Measurements from ENCODE around the gene CRABP1.

CRABP1 gene

GRCh38 chr15:78350058-78350457 lies 9.9 kb downstream of the CRABP1 start:
- peaks cover 4% of the 10 kb centered on the region for H3K27me3 Mint-ChIP-seq
- H3K4me1 Mint-ChIP-seq (ENCODE audit: low read depth) = no peaks in the 10 kb centered on the region
- H3K27ac Mint-ChIP-seq = no peak overlapping the region
- H3K36me3 Mint-ChIP-seq = no peaks in the 10 kb centered on the region
- H3K9me3 Mint-ChIP-seq (ENCODE audit: low read depth) = no peaks in the 10 kb centered on the region
- no peak overlapping the region for H3K4me3 Mint-ChIP-seq

- Mint-ChIP-seq H3K27ac (no peak overlapping the region), H3K27me3 (peaks cover 7% of the 10 kb centered on the region), H3K4me3 (no peak overlapping the region)
These were observed 11.4 kb downstream of the CRABP1 start for GRCh38 chr15:78351539-78351938.

DNA sequence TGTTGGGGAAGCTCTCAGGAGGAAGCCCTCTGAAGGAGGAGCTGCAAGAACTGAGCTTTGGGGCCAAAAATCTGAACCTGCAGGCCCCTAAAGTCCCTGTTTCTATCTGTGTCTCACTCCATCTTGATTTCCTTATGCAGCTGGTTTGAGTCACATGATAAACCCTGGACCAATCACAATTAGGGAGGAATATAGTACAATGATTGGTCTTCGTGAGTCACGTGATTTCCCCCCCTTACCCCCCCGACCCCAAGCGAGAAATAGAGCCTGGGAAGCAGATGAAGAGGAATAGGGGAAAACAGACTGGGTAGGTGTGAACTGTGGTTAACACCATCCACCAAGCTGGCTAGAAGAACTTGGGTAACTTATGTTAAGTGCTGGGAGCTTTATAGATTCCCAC lies 12.9 kb downstream of the CRABP1 start:
- Mint-ChIP-seq H3K9me3 (ENCODE audit: low read depth) (no peaks in the 10 kb centered on the region), H3K36me3 (no peaks in the 10 kb centered on the region), H3K27ac (no peak overlapping the region), H3K4me3 (no peak overlapping the region), H3K4me1 (ENCODE audit: low read depth) (no peaks in the 10 kb centered on the region), H3K27me3 (peaks cover 9% of the 10 kb centered on the region)

More at GRCh38 chr15:78351539-78351938, 11.4 kb downstream of the CRABP1 start:
- H3K9me3 Mint-ChIP-seq (ENCODE audit: low read depth) = no peaks in the 10 kb centered on the region
- H3K36me3 Mint-ChIP-seq = no peaks in the 10 kb centered on the region
- no peaks in the 10 kb centered on the region for H3K4me1 Mint-ChIP-seq (ENCODE audit: low read depth)

GRCh38 chr15:78355177-78355576 lies 15.0 kb downstream of the CRABP1 start:
- H3K4me3 Mint-ChIP-seq = no peak overlapping the region
- H3K27ac Mint-ChIP-seq = no peak overlapping the region
- H3K9me3 Mint-ChIP-seq (ENCODE audit: low read depth) = no peaks in the 10 kb centered on the region
- peaks cover 11% of the 10 kb centered on the region for H3K27me3 Mint-ChIP-seq
- no peaks in the 10 kb centered on the region for H3K36me3 Mint-ChIP-seq
- H3K4me1 Mint-ChIP-seq (ENCODE audit: low read depth) = no peaks in the 10 kb centered on the region

DNA sequence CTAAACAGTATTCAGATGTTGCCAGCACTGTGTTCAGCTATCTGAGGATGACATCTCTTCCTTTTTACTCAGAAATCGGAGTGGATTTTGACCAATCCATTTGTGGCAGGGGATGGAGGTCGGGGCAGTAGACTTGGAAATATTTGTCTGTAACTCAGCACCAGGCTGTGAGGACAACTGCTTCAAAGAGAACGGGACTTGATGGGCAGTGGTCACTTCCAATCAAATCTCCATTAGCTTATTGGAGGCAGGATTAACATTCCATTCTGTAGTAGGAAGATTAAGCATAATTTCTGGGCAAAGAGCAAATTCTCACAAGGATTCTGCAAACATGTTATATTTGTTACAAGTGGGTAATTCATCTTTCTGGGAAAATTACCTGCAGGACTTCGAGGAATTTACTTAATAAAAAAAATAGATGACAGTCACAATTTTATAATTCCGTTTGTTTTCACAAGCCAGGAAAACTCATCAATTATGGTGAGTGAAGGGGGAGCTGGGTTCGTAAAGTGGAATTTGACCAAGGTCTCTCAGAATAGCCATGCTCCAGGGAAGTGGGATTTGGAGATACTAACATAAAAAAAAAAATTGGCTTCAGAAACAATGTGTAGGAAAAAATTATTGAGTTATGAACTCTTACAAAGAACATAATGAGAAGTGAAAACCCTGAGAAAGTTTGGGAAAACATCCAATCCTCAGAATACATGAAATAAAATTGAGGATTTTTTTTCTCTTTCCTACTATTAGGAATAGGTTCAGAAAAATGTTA lies 18.1 kb downstream of the CRABP1 start:
- Mint-ChIP-seq H3K27ac (no peak overlapping the region), H3K36me3 (no peaks in the 10 kb centered on the region), H3K9me3 (ENCODE audit: low read depth) (no peaks in the 10 kb centered on the region), H3K4me3 (no peak overlapping the region), H3K27me3 (peaks cover 11% of the 10 kb centered on the region), H3K4me1 (ENCODE audit: low read depth) (no peaks in the 10 kb centered on the region)

- Mint-ChIP-seq H3K9me3 (ENCODE audit: low read depth) (no peaks in the 10 kb centered on the region), H3K4me1 (ENCODE audit: low read depth) (no peaks in the 10 kb centered on the region), H3K36me3 (no peaks in the 10 kb centered on the region), H3K27me3 (peaks cover 11% of the 10 kb centered on the region), H3K27ac (no peak overlapping the region), H3K4me3 (no peak overlapping the region)
These were observed 19.1 kb downstream of the CRABP1 start for GRCh38 chr15:78359041-78359808.

DNA sequence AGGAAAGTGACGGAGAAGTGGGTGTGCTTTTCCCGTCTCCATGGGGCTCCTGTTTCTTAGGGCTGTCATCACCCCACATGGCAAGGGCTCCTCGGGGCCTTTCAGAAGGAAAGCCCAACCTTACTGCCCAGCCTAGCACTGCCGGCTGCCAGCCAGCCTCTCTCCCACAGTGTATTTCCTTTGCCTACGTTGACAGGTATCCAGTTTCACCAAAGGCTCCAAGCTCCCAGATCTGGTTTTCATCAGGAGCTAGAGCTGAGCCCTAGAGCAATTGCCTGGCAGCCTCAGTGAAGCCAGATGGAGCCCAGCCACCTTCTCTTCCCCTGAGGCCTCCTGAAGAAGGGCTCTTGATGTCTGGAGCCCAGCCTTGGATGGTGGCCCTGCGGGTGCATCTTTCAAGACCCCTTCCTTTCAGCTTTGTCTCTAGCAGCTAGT lies 20.2 kb downstream of the CRABP1 start:
- Mint-ChIP-seq H3K27ac (no peak overlapping the region), H3K27me3 (peaks cover 7% of the 10 kb centered on the region), H3K9me3 (ENCODE audit: low read depth) (no peaks in the 10 kb centered on the region)

GRCh38 chr15:78360958-78361718 lies 21.0 kb downstream of the CRABP1 start:
- Mint-ChIP-seq H3K4me3 (no peak overlapping the region), H3K9me3 (ENCODE audit: low read depth) (no peaks in the 10 kb centered on the region), H3K27me3 (peaks cover 4% of the 10 kb centered on the region), H3K4me1 (ENCODE audit: low read depth) (no peaks in the 10 kb centered on the region), H3K36me3 (no peaks in the 10 kb centered on the region), H3K27ac (no peak overlapping the region)

More for the DNA sequence above, 20.2 kb downstream of the CRABP1 start:
- Mint-ChIP-seq H3K4me3 (no peak overlapping the region), H3K36me3 (no peaks in the 10 kb centered on the region), H3K4me1 (ENCODE audit: low read depth) (no peaks in the 10 kb centered on the region)

DNA sequence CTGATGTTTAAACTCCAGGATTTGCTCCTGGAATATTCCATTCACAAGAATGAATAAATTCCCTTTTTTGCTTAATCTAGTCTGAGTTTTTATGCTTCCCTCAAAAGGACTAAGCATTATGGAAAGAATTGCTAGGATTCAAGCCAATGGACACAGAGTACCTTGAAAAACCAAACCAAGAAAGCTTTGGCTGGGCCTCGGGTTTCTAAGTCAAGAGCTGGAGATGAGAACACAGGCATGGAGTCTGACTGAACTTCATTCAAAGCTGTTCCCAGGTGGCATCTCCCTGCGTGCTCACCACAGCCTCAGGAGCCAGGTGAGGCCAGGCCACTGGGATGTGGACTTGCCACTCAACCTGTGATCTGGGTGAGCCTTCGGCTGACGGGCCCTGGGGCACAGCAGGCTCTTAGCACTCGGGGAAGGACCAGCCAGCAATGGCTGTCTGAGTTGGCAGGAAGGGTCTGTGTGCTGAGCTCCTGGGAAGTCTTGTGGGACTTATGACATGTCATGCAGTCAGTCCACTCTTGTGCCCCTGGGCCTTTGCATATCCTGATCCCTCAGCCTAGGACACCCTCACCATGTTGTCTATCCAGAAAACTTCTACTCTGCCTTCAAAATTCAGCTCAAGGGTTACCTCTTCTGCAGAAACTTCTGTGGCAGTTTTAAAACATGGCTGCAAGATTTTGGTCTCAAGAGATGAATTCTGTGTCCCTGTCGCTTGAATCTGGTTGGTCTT lies 21.8 kb downstream of the CRABP1 start:
- H3K4me3 Mint-ChIP-seq = no peak overlapping the region
- H3K27me3 Mint-ChIP-seq = peaks cover 4% of the 10 kb centered on the region
- no peaks in the 10 kb centered on the region for H3K9me3 Mint-ChIP-seq (ENCODE audit: low read depth)

DNA sequence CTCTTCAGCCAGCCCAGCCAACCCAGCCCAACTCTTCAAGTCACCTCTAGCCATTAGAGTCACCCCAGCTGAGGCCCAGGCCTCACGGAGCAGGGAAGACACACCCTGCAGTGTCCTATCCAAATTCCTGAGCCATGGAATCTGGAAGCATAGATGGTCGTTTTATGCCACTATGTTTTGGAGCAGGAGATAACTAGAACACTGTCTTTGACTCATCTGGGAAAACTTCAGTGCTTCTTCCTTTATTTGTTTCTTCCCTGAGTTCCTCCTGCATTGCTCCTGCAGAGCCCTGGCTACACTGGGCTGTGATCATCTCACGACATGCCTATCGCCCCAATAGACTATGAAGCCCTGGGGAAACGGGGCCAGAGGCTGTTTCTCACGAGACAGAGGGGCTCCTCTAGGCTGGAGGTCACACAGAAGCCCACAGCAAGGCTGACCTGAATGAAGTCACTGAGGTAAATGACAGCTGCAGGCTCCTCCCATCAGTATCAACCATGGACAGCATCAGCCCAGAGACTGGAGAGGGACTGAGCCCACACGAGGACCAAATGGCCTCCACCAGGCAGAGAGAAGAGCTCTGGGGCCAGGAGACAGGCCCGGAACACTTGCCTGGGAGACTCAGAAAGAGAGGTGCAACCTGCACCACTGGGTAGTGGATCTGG lies 22.7 kb downstream of the CRABP1 start:
- Mint-ChIP-seq H3K27ac (no peak overlapping the region), H3K36me3 (no peaks in the 10 kb centered on the region), H3K27me3 (peaks cover 4% of the 10 kb centered on the region), H3K9me3 (ENCODE audit: low read depth) (no peaks in the 10 kb centered on the region), H3K4me1 (ENCODE audit: low read depth) (no peaks in the 10 kb centered on the region), H3K4me3 (no peak overlapping the region)

More for the DNA sequence above, 21.8 kb downstream of the CRABP1 start:
- no peaks in the 10 kb centered on the region for H3K4me1 Mint-ChIP-seq (ENCODE audit: low read depth)
- H3K27ac Mint-ChIP-seq = no peak overlapping the region
- H3K36me3 Mint-ChIP-seq = no peaks in the 10 kb centered on the region

DNA sequence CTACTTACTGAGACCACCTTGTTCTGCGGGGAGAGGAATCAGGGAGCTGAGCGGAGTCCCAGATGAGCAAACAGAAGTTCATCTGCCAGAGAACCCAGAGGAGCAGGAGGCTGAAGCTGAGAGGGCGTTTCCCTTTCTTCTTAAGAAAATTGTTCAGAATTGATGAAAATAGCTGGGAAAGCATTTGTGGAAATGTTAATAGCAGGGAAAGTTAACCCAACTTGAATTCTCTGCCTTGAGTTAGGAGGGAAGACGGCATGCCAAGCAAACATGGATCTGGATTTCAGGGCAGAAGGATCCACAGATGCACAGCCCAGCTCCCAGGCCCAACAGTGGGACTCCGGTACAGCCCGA lies 23.2 kb downstream of the CRABP1 start:
- Mint-ChIP-seq H3K27ac (no peak overlapping the region), H3K4me3 (no peak overlapping the region), H3K4me1 (ENCODE audit: low read depth) (no peaks in the 10 kb centered on the region), H3K9me3 (ENCODE audit: low read depth) (no peaks in the 10 kb centered on the region), H3K27me3 (peaks cover 4% of the 10 kb centered on the region), H3K36me3 (no peaks in the 10 kb centered on the region)

- Mint-ChIP-seq H3K4me3 (no peak overlapping the region), H3K4me1 (ENCODE audit: low read depth) (no peaks in the 10 kb centered on the region), H3K36me3 (no peaks in the 10 kb centered on the region), H3K27me3 (peaks cover 6% of the 10 kb centered on the region), H3K9me3 (ENCODE audit: low read depth) (no peaks in the 10 kb centered on the region), H3K27ac (no peak overlapping the region)
These were observed 24.1 kb downstream of the CRABP1 start for GRCh38 chr15:78364233-78364632.

DNA sequence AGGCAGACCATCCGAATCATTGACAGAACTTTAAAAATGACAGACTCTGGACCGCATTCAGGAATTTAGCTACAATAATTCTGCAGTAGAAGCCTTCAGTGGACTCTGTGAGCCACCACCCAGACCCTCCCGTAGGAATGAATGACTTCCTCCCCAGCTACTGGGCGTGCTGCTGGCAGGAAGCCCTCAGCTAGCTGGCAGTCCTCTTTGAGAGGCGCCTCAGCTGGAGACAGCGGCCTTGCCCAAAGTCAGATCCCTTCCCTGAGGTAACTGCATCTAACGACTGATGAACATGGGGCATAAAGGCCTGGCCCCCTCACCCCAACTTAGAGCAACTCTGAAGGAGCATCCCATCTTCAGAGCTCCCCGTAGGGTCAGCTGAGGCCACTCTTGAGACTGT lies 25.8 kb downstream of the CRABP1 start:
- H3K9me3 Mint-ChIP-seq (ENCODE audit: low read depth) = no peaks in the 10 kb centered on the region
- no peaks in the 10 kb centered on the region for H3K36me3 Mint-ChIP-seq
- H3K27me3 Mint-ChIP-seq = peaks cover 6% of the 10 kb centered on the region
- no peaks in the 10 kb centered on the region for H3K4me1 Mint-ChIP-seq (ENCODE audit: low read depth)
- H3K27ac Mint-ChIP-seq = no peak overlapping the region
- no peak overlapping the region for H3K4me3 Mint-ChIP-seq

GRCh38 chr15:78366342-78366741 lies 26.2 kb downstream of the CRABP1 start:
- Mint-ChIP-seq H3K4me1 (ENCODE audit: low read depth) (no peaks in the 10 kb centered on the region), H3K27ac (no peak overlapping the region), H3K36me3 (no peaks in the 10 kb centered on the region), H3K27me3 (peaks cover 6% of the 10 kb centered on the region), H3K9me3 (ENCODE audit: low read depth) (no peaks in the 10 kb centered on the region), H3K4me3 (no peak overlapping the region)
